Fibroblast of lung (primary cell): ENCODE results near the gene ELMO1.

Experiments used
- CTCF ChIP-seq, 2 donors: IDR thresholded peaks in 1 of 2; conservative IDR thresholded peaks in 1 of 2; 1 replicate in 1 of 2; 2 replicates in 1 of 2; pipeline ENCODE4 v1.5.1; 2011 to 2012; ENCODE audit warnings: low read length in 2 of 2, control low read depth in 1 of 2, inconsistent platforms in 1 of 2, low read depth in 1 of 2, mild to moderate bottlenecking in 1 of 2
- EZH2 ChIP-seq: IDR thresholded peaks from 2 replicates; pipeline ENCODE4 v1.5.1; 2012; ENCODE audit warnings: low read length, control low read depth, mild to moderate bottlenecking; ENCODE audit errors: missing control alignments

GRCh38 chr7:37359180-37359579 is 89.5 kb downstream of the ELMO1 start:
- no peak for TF ChIP-seq CTCF (conservative IDR thresholded peaks at IDR 0.05 in 1 of 2, IDR thresholded peaks at IDR 0.05 in 1 of 2; ENCODE audit: low read depth in 1 of 2, low read length in 2 of 2)
- no peak for TF ChIP-seq EZH2
